Stimulated activated effector memory CD8-positive, alpha-beta T cell treated with anti-CD3 and anti-CD28 coated beads, Interleukin-12 subunit alpha, Interleukin-12 subunit beta, amount 100 ng/mL, for 72 hours (primary cell): ENCODE measurements around the gene DLG2.
"Not testable (repeated sequence)": the region's sequence is repeated elsewhere in the genome, so short reads cannot be mapped to it uniquely, and the experiment has no call there.

Experiments
- ATAC-seq: fragments of 150-1000 bp; cut with Tn5 transposase; 2 replicates; pipeline ENCODE4 v1.10.0; 2021
- DNase-seq, 2 donors: peaks; one replicate each; pipeline ENCODE4 v3.0.0; 2021 to 2022; ENCODE audit warnings: low spot score in 2 of 2
- H3K27ac Mint-ChIP-seq: one replicate; pipeline ENCODE4 v1.8.0; 2022; ENCODE audit warnings: mild to moderate bottlenecking, mixed read lengths
- H3K36me3 Mint-ChIP-seq: one replicate; pipeline ENCODE4 v1.8.0; 2022; ENCODE audit warnings: mild to moderate bottlenecking, mixed read lengths
- H3K4me1 Mint-ChIP-seq: one replicate; pipeline ENCODE4 v1.8.0; 2022; ENCODE audit warnings: mixed read lengths
- H3K4me3 Mint-ChIP-seq: one replicate; pipeline ENCODE4 v1.8.0; 2022; ENCODE audit warnings: mild to moderate bottlenecking, mixed read lengths
- H3K9me3 Mint-ChIP-seq: one replicate; pipeline ENCODE4 v1.8.0; 2022; ENCODE audit warnings: mixed read lengths

The DLG2 gene

GRCh38 chr11:85606237-85606636 lies 20.9 kb downstream of the DLG2 start:
- not testable (repeated sequence) for H3K27ac Mint-ChIP-seq, H3K36me3 Mint-ChIP-seq, H3K4me3 Mint-ChIP-seq, ATAC-seq, DNase-seq, H3K4me1 Mint-ChIP-seq, H3K9me3 Mint-ChIP-seq

- Mint-ChIP-seq H3K4me3 (no peak overlapping the region), H3K9me3 (no peaks in the 10 kb centered on the region), H3K4me1 (no peaks in the 10 kb centered on the region), H3K36me3 (no peaks in the 10 kb centered on the region), H3K27ac (no peak overlapping the region)
- ATAC-seq (no peak), DNase-seq (no peak)
Measured at GRCh38 chr11:85603220-85603619, 23.9 kb downstream of the DLG2 start.

GRCh38 chr11:85602526-85603213 lies 24.5 kb downstream of the DLG2 start:
- ATAC-seq = no peak

GRCh38 chr11:85599083-85599482 lies 28.1 kb downstream of the DLG2 start:
- no peaks in the 10 kb centered on the region for H3K4me1 Mint-ChIP-seq
- no peaks in the 10 kb centered on the region for H3K36me3 Mint-ChIP-seq
- H3K4me3 Mint-ChIP-seq = no peak overlapping the region
- H3K9me3 Mint-ChIP-seq = no peaks in the 10 kb centered on the region
- no peak overlapping the region for H3K27ac Mint-ChIP-seq
- DNase-seq (no peak), ATAC-seq (no peak)

More at GRCh38 chr11:85602526-85603213, 24.5 kb downstream of the DLG2 start:
- no peaks in the 10 kb centered on the region for H3K4me1 Mint-ChIP-seq
- no peaks in the 10 kb centered on the region for H3K36me3 Mint-ChIP-seq
- no peak for DNase-seq
- no peaks in the 10 kb centered on the region for H3K9me3 Mint-ChIP-seq
- no peak overlapping the region for H3K27ac Mint-ChIP-seq
- no peak overlapping the region for H3K4me3 Mint-ChIP-seq

GRCh38 chr11:85596886-85597285 lies 30.3 kb downstream of the DLG2 start:
- no peaks in the 10 kb centered on the region for H3K9me3 Mint-ChIP-seq
- H3K27ac Mint-ChIP-seq = no peak overlapping the region

GRCh38 chr11:85595285-85595884 lies 31.8 kb downstream of the DLG2 start:
- Mint-ChIP-seq H3K4me3 (no peak overlapping the region), H3K4me1 (no peaks in the 10 kb centered on the region), H3K9me3 (no peaks in the 10 kb centered on the region), H3K27ac (no peak overlapping the region), H3K36me3 (no peaks in the 10 kb centered on the region)
- ATAC-seq = peak; percentile 45
- no peak for DNase-seq

More at GRCh38 chr11:85596886-85597285, 30.3 kb downstream of the DLG2 start:
- no peaks in the 10 kb centered on the region for H3K36me3 Mint-ChIP-seq
- ATAC-seq (no peak), DNase-seq (no peak)
- H3K4me3 Mint-ChIP-seq = no peak overlapping the region
- H3K4me1 Mint-ChIP-seq = no peaks in the 10 kb centered on the region

- Mint-ChIP-seq H3K36me3 (no peaks in the 10 kb centered on the region), H3K4me3 (no peak overlapping the region), H3K9me3 (no peaks in the 10 kb centered on the region), H3K27ac (no peak overlapping the region), H3K4me1 (no peaks in the 10 kb centered on the region)
- ATAC-seq = no peak
- DNase-seq = no peak
Measured at GRCh38 chr11:85590848-85591483, 36.2 kb downstream of the DLG2 start.

- H3K4me3 Mint-ChIP-seq = no peak overlapping the region
- no peak overlapping the region for H3K27ac Mint-ChIP-seq
- no peak for ATAC-seq
- no peaks in the 10 kb centered on the region for H3K4me1 Mint-ChIP-seq
- no peak for DNase-seq
- no peaks in the 10 kb centered on the region for H3K9me3 Mint-ChIP-seq
- H3K36me3 Mint-ChIP-seq = no peaks in the 10 kb centered on the region
Measured at GRCh38 chr11:85589373-85589772, 37.8 kb downstream of the DLG2 start.

- H3K4me3 Mint-ChIP-seq = no peak overlapping the region
- peaks cover 7% of the 10 kb centered on the region for H3K4me1 Mint-ChIP-seq
- H3K9me3 Mint-ChIP-seq = peaks cover 8% of the 10 kb centered on the region
- no peak overlapping the region for H3K27ac Mint-ChIP-seq
- ATAC-seq (peak; percentile 95), DNase-seq (no peak)
- no peaks in the 10 kb centered on the region for H3K36me3 Mint-ChIP-seq
Measured at GRCh38 chr11:85582111-85582510, 45.0 kb downstream of the DLG2 start.

GRCh38 chr11:85575388-85575787 lies 51.8 kb downstream of the DLG2 start:
- Mint-ChIP-seq H3K4me1 (no peaks in the 10 kb centered on the region), H3K27ac (no peak overlapping the region), H3K4me3 (no peak overlapping the region), H3K36me3 (no peaks in the 10 kb centered on the region), H3K9me3 (peaks cover 8% of the 10 kb centered on the region)
- ATAC-seq (no peak), DNase-seq (no peak)

GRCh38 chr11:85572056-85572455 lies 55.1 kb downstream of the DLG2 start:
- H3K4me3 Mint-ChIP-seq = no peak overlapping the region
- no peak for ATAC-seq
- no peaks in the 10 kb centered on the region for H3K9me3 Mint-ChIP-seq
- peaks cover 7% of the 10 kb centered on the region for H3K4me1 Mint-ChIP-seq
- peaks cover 6% of the 10 kb centered on the region for H3K36me3 Mint-ChIP-seq
- DNase-seq = no peak
- H3K27ac Mint-ChIP-seq = no peak overlapping the region

- no peak for DNase-seq
- Mint-ChIP-seq H3K27ac (no peak overlapping the region), H3K36me3 (peaks cover 6% of the 10 kb centered on the region), H3K4me1 (peaks cover 7% of the 10 kb centered on the region), H3K4me3 (no peak overlapping the region), H3K9me3 (no peaks in the 10 kb centered on the region)
- ATAC-seq = no peak
Measured at GRCh38 chr11:85569525-85569924, 57.6 kb downstream of the DLG2 start.

- peaks cover 3% of the 10 kb centered on the region for H3K9me3 Mint-ChIP-seq
- H3K36me3 Mint-ChIP-seq = no peaks in the 10 kb centered on the region
- H3K4me3 Mint-ChIP-seq = no peak overlapping the region
- H3K27ac Mint-ChIP-seq = no peak overlapping the region
- no peaks in the 10 kb centered on the region for H3K4me1 Mint-ChIP-seq
- DNase-seq (no peak), ATAC-seq (no peak)
Measured at GRCh38 chr11:85558411-85558810, 68.7 kb downstream of the DLG2 start.

GRCh38 chr11:85551881-85552280 lies 75.3 kb downstream of the DLG2 start:
- H3K4me3 Mint-ChIP-seq = no peak overlapping the region
- H3K9me3 Mint-ChIP-seq = peaks cover 5% of the 10 kb centered on the region
- no peaks in the 10 kb centered on the region for H3K4me1 Mint-ChIP-seq
- no peaks in the 10 kb centered on the region for H3K36me3 Mint-ChIP-seq
- ATAC-seq = no peak
- H3K27ac Mint-ChIP-seq = no peak overlapping the region
- no peak for DNase-seq

- H3K9me3 Mint-ChIP-seq = peaks cover 4% of the 10 kb centered on the region
- H3K36me3 Mint-ChIP-seq = no peaks in the 10 kb centered on the region
- no peaks in the 10 kb centered on the region for H3K4me1 Mint-ChIP-seq
- no peak overlapping the region for H3K4me3 Mint-ChIP-seq
- DNase-seq (no peak), ATAC-seq (no peak)
- no peak overlapping the region for H3K27ac Mint-ChIP-seq
Measured at GRCh38 chr11:85541683-85542082, 85.5 kb downstream of the DLG2 start.

- H3K36me3 Mint-ChIP-seq = no peaks in the 10 kb centered on the region
- no peaks in the 10 kb centered on the region for H3K4me1 Mint-ChIP-seq
- no peaks in the 10 kb centered on the region for H3K9me3 Mint-ChIP-seq
- ATAC-seq = no peak
- DNase-seq = no peak
- no peak overlapping the region for H3K27ac Mint-ChIP-seq
- H3K4me3 Mint-ChIP-seq = no peak overlapping the region
Measured at GRCh38 chr11:85540635-85541205, 86.4 kb downstream of the DLG2 start.
